Kidney capillary endothelial cell (primary cell): ENCODE measurements around the gene USP2.

ENCODE experiments used
- DNase-seq: peaks from one replicate; pipeline ENCODE4 v3.0.0-alpha.2; 2018; ENCODE audit warnings: low spot score

USP2 gene

DNA sequence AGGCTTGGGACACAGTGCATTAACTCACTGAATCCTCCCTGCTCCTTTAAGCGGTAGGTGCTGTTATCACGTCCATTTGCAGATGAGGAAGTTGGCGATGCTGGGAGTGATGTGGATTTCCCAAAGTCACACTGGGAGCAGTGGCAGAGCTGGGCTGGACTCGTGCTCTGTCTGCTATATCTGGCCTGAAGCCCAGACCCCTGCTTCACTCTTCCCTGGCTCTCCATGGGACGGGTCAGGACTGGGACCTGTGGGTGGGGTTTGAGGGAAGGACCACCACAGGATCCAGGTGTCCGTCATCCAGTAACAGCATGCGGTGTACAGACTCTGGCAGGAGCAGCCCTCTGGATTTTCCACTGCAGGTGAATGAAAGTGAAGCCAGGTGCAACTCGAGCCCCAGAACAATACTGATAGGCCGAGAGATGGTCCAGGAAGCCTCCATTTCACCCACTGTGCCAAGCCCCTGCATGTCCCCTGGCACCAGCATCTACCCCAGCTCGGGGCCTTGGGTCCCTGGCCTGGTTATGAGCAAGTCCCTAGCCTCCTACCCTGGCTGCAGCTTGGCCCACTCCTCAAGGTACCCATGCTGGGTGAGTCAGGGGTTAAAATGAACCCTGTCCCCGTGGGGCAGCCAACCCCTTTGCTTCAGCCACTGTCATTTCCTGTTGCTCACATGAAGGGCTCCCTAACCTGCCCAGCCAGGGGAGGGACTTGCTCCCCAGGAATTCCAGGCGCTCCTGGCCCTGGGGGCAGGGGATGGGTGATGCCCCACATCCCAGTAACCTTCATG, 4.2 kb downstream of the USP2 start:
- DNase-seq: no peak

DNA sequence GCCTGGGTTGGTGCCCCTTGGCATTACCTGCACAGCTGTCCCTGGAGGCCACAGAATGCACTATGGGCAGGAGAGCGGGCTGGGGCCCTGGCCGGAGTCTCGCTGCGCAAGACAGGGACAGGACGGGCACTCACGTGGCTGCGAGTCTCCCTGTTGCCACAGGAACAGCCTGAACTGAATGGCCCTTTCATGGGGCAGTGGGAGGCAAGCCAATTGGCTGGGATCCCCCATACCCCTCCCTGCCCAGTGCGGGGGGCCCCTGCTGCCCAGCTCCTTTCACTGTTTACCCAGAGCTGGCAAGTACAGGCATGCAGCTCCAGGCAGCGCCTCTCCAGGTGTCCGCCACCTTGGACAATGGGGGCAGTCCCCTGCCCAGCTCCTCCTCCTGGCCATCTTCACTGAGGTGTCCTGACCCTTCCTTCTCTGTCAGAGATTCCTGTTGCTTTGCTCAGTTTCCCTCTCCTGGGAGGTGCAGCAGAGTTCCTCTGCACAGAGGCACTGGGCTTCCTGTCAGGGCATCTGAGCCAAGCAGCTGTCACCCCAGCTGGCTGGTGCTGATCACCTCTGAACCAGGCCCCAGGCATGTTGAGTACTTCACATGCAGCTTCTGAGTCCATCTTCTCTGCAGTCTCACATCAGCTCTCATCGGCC, 5.2 kb downstream of the USP2 start:
- DNase-seq: no peak

DNA sequence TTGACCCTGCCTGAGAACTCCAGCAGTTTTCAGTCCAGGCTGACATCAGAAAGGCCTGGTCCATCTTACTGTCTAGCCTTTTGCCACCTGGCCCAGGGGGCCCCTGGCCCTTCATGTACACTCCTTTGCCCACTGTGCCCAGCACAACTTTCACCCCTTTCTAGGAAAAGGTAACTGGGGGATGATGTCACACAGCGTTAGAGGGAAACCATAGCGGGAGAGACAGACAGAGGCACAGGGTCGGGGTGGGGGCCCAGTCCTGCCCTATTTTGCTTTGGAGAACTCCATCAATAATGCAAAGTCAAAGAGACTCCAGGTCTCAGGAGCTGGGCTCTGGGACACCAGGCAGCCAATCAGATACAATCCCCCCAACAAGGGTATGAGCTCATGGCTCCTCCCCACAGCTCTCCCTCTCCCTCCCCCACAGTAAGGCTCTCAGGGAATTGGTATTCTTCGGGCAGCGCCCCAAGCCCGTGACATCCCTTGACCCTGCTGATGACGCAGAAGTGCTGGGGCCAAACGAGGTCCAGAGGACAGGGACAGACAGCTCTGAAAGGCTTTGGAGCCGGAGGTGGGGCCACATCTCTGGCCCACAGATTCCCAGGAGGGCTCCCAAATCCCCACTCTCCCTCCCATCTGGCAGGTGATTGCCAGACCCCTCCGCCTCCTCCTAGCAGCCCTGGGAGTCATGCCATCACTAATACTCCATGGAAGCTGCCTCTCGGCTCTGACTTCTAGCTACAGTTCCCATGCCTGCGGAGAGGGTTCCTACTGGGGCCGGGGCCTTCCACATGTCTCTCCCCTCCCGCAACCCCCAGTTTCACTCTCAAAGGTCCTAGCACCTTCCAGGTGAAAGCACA, 5.9 kb downstream of the USP2 start:
- no peak for DNase-seq

DNA sequence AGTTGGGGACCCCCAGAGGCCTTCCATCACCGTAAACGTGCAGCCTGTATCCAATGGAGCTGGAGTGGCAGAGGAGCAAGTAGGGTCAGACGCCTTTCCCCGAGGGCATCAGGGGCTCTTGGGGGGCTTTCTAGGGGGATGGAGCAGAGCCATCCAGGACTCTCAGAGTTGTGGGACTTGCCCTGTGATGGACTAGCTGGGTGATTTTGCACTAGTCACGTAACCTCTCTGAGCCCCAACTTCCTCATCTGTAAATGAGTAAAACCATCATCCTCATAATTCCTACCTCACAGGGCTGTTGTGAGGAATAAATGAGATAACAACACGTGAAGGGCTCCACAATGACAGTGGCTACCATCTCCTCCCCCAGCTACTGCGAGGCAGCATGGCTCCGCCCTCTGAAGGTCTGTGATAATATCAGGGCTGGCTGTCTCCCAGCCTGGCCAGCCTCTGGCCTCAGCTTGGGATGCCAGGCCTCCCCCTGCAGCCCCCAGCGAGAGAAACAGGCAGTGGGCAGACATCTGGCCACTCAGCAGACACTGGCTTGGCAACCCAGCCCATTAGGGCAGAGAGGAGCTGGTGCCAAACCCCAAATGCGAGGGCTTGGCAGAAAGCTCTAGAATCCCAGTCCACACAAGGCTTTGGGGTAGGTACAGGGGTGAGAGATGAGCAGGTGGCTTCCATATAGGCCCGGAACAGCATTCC, 6.7 kb downstream of the USP2 start:
- no peak for DNase-seq

DNA sequence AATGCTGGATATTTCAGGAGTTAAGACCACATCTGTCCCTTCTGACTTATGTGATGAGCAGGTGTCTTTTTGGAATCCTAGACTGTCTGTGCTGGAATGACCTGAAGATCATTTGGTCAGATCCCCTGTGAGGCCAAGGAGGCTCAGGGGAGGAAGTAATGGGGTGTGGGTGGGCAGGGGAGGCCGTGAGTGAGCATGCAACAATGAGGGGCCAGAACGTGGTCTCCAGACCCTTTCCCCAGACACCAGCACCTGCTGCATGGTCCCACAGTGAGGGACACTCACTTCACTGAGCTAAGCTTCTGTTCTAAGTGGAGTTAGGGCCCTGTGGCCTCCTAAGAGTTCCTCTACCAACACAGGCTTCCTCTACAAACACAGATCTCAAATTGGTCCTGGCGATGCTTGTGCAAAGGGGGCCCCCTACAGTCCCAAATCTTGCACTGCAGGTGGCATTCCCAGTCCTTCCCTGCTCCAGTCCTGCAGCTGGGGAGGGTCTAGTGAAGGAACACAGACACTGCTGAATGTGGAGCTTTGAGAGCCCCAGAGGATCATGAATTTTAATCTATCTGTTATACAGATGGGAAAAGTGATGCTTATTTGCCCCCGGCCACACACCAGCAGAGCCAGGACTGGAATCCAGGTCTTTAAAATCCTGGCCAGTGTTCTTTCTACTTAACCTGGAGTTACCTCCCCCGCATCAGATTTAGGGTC, 7.4 kb downstream of the USP2 start:
- DNase-seq: peak; percentile 65

DNA sequence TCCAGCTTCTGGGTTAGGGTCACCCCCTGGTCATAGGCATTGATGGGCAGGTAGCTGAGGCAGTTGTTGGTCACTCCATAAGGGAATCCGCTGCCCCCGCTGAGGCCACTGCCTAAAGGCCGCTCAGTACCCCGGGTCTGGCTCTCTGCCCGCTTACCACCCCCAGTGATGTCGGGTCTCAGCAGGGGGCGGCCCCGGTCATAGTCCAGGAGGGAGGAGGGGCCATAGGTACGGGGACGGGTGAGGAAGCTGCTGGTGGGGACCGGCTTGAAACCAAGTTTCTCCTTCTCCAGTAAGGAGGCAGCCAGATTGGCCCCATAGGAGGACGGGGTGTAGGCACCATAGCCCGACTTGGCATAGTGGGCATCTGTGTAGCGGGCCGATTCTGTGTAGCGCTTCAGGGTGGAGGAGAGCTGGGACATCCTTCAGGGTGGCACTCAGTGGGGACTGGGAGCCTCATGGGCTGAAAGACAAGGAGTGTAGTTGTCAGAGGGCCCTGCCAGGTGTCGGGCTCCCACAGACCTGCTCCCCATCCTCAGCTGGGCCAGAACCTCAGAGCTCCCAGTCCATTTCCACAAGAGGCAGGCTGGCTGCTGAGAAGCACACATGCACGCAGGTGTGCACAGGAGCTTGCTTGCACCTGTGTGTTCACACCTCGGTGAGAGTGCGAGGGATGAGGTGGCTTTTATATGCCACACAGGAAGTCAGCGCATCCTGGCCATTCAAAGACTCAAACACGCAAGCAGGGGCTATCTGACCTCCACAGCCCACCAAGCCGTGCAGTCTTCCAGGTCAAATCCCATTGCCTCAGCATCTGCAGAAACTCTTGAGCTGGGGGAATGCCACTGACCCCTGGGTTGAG, 8.2 kb downstream of the USP2 start:
- no peak for DNase-seq

DNA sequence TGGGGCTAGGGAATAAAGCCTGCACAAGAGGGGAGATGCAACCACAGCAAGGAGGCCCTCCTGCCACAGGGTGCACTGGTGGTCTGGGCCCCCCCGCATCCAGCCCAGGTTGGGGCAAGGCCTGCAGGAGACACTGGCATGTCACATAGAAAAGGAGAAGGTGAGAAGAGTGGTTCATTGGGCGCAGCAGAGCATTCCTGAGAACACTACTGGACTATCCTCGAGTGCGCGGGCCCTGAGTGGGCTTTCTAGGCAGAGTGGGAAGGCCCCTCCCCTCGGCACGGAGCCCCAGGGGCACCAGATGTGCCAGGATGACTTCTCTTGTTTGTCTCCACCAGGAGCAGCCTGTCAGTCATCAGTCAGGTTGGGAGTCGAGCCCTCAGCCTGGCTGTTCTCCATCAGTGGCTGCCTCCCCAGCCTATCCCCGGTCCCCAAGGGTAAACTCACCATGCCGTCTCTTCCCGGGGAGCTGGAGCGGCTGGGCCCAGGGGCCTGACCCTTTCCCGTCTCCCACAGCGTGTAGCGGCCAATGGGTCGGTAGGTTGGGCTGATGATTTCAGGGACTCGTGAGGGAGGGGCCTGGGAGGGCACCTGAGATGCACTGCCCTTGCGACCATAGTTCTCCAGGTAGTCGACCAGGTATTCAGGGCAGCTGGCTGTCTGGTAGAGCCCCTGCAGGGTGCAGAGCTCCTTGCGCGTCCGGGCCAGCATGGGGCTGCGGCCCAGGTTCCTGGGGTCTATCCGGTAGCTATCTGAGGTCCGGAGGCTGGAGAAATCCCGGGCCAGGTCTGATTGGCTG, 9.0 kb downstream of the USP2 start:
- DNase-seq: no peak

DNA sequence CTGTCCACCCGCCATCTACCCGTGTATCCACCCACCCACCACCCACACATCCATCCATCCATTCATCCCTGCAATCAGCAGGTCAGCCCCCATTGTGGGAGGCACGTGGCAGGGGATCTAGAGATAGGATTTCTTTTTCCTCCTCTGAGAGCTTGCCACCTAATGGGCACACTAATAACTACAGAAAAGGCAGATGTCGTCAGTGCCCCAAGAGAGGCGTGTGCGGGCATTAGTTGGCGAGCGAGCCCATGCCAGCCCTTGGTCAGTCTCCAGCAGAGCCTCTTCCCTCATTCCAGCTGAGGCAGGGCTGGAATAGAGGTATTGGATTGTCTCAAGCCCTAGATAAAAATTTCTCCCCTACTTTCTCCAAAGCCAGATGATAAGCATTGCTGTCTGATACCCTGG, 9.7 kb downstream of the USP2 start:
- no peak for DNase-seq

DNA sequence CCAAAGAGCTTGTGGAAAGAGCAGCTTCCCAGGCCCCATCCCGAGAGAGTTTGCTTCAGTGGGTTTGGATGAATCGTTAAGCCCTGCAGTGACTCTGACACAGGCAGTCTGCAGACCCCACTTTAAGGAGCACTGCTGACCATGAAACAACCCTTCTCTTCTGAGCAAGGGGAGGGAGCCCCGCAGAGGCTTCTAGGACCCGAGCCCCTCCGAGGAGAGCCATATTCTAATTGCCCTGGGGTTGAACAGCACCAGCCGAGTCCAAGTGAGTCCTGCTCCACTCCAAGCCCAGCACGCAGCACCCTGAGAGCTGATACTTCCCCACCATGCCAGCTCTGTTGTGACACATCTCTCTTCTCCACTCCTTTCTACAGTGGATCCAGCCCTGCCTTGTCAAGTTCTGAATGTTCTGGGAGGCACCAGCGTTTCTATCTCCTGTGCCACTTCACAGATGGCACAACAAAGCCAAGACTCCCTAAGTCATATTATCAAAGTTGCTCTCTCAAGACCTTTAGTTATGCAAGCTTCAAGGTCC, 10.4 kb downstream of the USP2 start:
- no peak for DNase-seq

DNA sequence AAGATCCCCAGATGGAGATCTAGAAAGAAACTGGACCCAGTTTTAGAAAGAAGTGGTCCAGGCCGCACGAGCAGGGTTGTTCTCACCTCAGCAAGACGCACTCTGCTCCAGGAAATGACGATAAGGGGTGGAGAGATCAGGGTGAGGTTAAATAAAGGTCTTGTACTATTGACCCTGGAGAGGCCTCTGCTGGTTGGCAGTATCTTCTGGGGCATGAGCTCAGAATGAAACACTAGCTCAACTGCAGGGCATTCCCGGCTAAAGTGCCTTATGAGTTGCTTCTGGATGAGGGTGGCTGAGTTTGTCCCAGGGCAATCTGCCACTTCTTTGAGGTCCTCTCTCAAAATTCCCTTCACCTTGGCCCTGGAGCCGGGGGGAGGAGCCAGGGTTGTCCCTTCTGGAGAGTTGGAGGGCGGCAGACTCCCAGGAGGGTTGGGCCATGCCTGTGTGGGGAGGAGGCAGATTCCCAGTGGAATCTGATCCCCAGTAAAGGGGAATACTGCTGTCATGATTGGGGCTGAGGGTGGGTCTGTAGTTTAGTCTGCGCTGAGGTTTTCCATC, 10.9 kb downstream of the USP2 start:
- no peak for DNase-seq

DNA sequence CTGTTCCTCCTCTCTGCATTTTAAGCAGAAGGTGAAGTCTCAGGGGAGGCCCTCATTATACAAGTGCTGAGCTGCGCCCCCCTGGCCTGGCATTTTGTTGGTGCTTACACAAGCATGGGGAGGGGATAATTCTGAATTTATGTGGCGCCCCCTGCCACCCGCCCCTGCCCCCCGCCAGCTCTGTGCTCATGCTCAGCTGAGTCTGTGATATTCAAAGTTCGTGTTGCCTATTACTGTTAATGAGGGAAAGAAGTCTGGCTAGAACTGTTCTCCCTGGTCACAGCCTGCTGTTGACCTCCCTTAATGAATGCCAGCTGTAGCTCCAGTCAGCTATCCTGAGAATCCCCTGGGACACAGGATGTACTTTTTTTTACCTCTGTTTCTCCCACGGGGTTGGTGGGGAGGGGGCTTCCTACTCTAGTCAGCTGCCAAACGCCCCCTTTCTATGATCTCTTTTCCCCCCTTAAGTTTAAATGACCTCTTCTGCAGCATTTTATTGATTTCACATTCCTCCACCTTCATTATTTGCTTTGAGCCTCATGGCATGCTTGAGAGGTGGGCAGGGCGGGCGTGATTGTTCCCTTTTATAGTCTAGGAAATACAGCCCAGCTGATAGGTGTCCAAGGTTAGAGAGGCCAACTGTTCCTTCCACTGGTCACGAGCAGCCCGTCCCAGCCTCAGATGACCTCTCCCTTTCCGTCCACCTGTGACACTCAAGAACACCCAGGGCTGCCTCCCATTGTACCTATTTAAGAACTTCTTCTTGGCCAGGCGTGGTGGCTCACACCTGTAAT, 12.2 kb downstream of the USP2 start:
- no peak for DNase-seq

DNA sequence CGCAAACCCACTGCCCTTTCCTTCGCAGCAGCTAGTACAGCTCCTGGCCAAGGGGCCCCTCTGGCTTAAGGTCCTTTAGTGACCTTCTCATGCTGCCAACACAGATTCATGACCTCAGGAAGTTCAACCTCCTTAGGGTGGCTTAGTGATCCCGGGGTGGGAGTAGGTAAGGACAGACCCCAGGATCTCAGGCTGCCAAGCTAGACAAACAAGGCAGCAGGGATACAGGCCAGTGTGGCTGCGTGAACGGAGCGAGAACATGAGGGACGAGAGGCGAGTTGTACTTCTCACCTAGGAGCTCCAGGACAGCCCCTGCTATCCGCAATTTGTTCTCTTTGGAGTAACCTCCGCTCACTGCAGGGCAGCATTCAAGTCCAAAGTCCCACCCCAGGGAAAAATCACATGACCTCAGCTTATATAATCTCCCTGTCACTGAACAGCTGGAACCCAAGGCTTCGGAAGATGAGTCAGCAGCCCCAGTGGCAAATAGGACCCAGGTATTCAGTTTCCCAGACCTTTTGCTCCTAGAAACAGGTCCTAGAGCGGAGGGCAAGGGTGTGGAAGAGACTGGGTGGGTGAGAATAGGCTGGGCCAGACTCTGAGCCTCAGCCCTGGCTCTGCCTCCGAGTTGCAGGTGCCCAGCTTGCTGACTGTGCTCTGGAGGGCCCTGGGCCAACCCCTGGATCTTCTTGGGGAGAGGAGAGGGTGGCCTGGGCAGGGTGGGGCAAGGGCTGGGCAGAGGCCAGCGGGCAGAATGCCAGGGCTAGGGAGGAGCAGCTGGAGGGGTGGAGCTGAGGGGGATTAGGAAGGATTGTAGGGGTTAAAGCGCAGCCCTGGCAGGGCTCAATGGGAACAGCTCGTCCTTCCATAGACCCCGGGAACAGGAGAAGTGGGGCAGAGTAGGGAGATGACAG, 13.1 kb downstream of the USP2 start:
- DNase-seq: no peak

DNA sequence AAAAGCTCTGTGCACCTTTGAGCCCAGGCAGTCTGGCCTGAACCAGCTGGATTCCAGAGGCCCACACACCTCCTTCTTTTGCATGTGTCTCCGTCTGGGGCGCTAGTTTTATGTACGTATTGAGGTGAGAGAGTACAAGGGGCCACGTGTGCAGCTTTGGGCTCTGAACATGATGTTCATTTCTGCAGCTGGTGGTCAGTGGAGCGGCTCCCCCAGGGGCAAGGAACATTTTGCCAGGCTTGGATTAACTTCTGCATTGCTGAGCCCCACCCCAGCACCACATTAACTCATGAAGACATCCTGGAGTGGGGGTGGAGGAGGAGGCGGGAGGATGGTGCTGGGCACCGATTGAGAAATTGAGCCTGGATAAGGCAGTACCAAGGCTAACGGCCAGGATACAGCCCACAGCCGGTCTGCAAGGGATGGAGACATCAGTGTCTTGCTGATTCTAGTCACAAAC, 13.8 kb downstream of the USP2 start:
- no peak for DNase-seq

DNA sequence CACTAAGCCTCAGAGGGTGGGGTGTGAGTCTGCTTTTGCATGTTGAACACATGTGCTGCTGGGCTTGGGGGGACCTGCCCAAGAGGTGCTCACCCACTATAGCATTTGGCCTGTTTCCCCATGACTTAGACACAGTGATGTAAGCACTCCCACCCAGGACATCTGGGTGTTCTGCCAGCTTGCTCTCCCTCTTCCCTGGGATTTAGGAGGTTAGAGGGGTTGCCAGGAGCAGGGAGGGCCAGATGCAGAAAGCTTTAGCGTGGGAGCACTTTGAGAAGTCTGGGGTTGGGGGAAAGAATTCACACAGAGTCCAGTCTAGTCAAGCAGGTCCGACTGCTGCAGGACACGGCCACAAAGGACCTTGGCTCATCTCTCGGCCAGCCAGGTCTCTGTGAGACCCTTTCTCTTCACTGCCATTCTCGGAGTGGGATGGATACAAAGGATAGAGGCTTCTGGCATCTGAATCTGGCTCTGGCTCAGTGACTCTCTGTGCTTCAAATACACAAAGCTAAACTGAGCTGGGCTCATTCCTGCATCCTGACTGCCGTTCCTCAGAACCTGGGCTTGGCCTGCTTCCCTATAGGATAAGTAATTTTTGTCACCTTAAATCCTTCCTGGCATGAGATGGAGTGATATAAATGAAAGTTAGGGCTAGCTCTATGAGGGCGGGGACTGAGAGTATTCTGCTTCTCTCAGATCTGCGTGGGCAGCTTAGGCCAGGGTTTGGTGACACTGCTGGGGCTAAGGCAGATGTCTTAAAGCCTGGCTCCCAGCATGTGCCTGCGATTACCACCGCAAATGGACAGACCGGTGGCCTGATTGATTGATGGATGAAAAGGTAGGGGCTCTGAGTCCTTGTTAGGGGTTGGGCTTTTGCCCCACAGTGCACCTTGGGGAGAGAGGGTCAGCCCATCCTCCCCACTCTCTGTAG, 14.5 kb downstream of the USP2 start:
- no peak for DNase-seq

DNA sequence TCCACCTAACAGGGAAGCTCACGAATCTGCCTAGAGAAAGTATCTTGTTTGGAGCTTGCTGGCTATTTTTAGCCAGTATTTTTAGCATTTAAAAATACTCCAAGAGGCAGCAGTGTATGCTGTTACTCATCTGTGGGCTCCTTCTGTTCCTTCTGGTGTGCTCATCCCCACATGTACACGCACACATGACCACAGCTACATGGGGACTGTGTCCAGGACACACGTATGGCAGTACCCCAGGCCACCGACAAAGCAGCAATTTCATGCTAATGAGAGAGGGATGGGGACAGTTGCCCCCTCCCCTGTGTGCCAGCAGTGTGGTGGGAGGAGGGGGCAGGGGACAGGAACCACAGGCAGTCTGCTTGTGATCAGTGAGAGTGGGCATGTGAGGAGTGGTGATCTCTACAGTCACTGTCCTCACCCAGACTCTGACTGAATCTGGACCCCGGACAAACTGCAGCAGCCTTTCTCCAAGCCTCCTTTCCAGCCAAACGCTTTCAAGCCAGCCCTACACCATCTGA, 16.4 kb downstream of the USP2 start:
- DNase-seq: no peak
